GM19467 (cell line): ENCODE results near the gene SDHB.

Experiments used
- ATAC-seq: cut with Tn5 transposase; IDR thresholded peaks from one replicate; pipeline ENCODE4 v1.9.1; 2021; ENCODE audit warnings: mild to moderate bottlenecking, moderate library complexity; ENCODE audit not compliant: unreplicated experiment

SDHB gene

DNA sequence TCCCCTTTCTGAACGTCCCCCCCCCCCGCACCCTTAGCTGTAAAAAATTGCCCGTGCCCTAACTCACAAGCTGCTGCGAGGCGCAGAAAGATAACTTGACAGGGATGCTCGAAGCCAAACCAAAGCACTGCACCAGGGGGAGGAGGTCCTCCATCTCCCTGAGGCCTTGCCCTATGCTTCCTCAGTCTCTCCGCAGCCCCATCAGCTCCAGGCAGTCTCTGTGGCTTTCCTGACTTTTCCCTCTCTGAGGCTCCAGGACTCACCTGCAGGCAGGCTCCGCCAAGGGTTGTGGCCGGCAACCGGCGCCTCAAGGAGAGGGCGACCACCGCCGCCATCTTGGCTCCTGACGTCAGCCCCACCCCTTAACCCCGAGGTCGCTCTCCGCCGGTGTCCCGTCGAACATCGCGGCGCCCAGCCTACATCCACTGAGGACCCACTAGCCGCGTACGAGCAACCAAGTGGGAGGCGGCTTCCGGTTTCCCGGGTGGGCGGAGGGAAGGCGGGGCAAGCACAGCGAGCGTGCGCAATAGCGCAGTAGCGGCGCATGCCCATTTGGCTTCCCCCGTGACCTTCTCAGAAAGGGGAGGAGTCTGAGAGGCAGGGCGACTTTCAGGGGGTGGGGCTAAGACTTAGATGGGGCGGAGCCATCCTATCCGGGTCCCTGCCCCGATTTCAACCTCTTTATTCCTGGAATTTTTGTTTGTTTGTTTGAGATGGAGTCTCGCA, at the start of gene SDHB:
Gene SDHB (minus strand): TSS at position 348 of the 726 bp plus-strand sequence. CDS start 13 bp downstream, at position 335.
- ATAC-seq, result peak; percentile 97

GRCh38 chr1:17102232-17102631, 48.4 kb upstream of the SDHB start:
- ATAC-seq, result no peak

DNA sequence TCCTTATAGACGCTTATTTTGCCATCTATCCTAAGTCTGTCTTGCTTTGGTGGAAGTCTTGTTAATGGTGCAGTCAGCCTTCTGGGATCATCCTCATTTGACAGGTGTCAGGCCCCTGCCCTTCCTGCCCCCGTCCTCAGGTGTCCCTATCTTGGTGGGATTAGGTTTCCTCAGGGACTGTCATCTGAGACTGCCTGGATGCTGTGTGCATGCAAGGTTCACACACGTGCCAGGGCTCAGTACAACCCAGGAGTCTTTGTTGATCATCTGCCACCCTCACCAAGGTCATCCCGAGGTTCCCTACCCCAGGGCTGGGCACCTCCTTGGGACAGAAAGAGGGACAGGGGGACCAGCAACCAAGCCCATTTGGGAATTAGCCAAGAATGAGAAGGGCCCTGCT, 47.4 kb upstream of the SDHB start:
- no peak for ATAC-seq

GRCh38 chr1:17099616-17100340, 45.9 kb upstream of the SDHB start:
- no peak for ATAC-seq

DNA sequence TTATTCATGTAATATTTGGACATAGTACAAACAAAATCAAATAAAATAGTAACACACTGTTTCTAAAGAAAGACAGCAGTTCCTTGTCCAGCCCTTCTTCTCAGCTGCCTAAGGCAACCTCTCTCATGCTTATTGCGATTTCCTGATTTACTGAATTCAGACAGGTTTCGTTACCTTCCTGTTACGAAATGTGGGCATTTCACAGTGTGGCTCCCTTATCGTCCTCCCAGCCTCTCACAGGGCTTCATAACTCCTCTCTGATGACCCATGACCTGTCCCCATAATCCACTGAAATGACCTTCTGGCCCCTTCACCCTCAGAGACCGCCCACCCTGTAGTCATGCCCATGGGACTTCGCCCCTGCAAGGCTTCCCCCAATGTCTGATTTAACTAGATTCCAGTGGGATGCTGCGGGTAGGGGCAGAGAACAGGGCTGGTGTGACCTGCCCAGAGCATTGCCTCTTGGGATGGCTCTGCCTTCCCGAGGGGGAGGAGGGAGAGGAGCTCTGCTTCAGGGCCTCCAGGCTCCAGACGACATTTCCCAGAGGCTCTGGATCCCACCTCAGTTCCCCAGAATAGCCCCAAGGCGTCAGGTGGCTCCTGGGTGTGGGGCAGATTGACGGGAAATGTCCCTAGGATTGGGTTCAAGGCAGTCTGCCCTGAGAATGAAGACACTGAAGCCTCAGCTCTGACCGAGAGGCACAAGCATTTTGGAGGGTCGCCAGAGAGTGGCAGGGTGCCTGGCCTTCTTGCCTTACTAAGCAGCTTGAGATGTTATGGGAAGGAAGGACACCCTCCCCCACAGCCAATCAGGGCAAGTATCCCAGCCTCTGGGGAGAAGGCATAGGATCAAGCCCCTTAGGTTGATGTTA, 44.9 kb upstream of the SDHB start:
- ATAC-seq, result no peak

GRCh38 chr1:17097787-17098186, 44.0 kb upstream of the SDHB start:
- ATAC-seq, result no peak

GRCh38 chr1:17097147-17097546, 43.3 kb upstream of the SDHB start:
- ATAC-seq, result no peak

GRCh38 chr1:17096584-17096983, 42.8 kb upstream of the SDHB start:
- no peak for ATAC-seq

DNA sequence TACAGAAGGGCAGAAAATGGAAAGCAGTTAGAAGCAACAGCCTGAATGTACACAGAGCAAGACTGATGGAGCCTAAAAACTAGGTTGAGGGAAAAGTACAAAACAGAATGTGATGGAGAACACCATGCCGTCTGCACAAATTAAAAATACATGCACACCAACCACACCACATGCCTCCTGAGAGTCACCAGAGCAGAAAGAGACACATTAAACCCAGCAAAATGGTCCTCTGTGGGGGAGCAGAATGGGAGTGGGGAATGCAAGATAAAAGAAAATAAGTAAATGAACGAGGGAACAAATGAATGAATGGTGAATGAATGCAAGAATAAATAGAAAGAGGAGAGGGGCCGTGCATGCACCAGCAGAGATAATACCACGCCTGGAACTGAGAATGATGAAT, 41.3 kb upstream of the SDHB start:
- no peak for ATAC-seq

DNA sequence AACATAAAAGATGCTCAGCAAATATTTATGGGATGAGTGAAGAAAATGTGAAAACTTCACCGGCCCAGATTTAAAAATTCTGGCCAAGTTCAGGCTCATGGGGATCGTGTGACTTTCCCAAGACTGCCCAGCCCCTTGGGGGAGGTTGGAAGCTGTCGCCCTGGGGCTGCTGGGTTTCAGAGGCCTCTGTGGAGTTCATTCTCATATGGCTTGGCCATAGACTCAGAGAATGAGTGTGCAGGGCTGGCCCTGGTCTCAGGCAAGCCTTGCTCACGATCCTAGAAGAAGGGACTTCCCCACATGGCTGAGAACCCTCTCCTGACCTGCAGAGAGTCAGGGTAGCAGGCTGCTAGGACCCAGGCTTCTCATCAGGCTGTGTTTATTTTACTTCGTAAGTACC, 40.8 kb upstream of the SDHB start:
- no peak for ATAC-seq

DNA sequence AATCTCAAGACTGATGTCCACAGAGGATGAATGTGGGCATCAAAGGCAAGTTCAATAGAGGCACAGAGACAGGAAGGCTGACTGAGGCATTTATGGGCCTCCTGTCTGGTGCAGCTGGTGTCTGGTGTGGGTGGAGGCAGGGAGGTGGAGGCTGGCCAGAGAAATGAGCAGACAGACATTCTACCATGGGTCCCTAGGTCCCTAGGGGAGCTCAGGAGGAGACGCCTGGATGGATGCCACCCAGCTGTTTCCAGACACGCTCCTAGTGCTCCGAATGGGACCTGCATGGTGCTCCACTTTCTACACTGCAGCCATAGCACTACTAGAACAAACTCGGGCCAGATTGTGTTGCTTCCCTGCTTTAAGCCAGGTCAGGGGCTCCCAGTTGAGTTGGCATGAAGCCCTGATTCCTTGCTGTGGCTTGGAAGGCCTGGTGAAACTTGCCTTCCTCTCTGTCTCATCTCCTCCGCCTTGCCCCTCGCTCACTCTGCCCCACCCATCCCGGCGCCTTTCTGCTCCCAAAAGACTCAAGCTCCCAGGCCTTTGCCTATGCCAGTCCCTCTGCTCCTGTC, 40.1 kb upstream of the SDHB start:
- ATAC-seq, result no peak

DNA sequence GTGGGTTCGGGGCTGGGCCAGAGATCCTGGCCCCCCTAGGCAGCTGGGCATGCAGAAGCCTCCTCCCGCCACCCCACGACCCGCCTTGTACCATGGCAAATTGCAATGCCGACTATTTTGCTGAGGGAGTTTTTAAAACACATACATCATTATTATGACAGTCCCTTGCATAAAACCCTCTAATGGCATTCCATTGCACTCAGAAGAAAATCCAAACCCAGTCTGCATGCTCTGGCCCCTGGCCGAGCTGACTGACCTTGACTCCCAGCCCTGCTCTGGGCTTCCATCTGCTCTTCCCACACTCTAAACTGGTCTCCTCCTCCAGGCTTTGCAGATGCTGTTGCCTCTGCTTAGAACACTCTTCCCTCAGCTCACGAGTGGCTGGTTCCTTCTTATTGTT, 37.4 kb upstream of the SDHB start:
- ATAC-seq, result no peak

DNA sequence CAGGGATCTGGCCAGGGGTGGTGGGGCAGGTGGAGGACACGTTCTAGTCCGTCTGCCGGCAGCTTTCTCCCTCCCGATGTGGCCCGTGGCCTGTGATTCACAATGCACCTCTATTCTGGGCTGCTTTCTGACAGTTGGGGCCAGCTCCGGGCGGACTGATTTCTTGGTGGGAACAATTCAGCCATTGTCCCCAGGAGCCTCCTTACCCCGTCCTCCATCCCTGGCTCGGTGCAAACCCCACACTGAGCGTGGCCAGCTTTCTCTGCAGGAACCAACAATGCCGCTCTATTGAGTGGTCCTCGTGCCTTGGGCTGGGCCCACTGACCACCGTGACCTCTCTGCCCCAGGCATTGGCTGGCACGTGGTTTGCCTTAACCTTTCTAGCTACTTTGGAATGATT, 35.7 kb upstream of the SDHB start:
- no peak for ATAC-seq

DNA sequence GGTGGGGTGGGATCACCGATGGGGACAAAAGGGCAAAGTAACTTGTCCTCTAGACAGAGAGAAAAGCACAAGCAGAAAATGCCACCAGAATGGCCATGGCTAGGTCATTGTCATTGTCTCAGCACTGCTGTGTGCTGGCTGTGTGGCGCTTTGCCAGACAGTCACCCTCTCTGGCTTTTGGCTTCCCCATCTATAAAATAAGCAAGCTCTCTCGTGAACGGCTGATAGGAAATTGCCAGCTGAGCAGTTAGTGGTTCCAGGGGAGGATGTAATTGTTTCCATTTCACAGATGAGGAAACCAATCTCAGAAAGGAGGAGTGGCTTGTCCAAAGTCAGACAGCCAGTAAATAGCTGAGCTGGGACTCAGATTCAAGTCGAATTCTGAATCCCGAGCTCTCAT, 32.9 kb upstream of the SDHB start:
- ATAC-seq, result no peak

GRCh38 chr1:17084787-17085186, 31.0 kb upstream of the SDHB start:
- ATAC-seq, result no peak

DNA sequence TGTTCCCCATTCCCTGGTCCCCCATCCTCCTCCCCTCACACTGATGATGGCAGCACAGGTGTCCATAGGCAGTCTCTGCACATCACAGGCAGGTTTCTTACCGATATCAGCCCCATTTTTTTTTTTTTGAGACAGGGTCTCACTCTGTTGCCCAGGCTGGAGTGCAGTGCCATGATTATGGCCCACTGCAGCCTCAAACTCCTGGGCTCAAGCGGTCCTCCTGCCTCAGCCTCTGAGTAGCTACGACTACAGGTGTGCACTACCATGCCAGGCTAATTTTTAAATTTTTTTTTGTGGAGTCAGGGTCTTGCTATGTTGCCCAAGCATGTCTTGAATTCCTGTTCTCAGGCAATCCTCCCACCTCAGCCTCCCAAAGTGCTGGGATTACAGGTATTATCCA, 28.9 kb upstream of the SDHB start:
- ATAC-seq, result no peak

DNA sequence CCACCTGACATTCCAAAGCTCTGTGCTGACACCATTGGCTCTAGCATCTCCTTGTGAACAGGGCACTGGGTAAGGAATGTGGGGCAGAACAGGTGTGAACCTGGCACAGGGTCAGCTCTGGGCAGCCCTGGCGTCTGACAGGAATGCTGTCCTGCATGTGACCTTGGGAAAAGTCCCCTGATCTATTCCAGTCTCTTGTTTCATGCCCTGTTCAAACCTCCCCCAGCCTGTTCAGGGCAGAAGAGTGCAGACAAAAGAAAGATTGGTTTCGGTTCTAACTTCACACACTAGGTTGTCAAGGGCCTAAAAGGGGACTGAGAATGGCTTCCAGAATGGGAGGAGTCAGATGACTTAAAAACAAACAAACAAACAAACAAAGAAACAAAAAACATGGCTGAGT, 27.6 kb upstream of the SDHB start:
- ATAC-seq, result no peak

DNA sequence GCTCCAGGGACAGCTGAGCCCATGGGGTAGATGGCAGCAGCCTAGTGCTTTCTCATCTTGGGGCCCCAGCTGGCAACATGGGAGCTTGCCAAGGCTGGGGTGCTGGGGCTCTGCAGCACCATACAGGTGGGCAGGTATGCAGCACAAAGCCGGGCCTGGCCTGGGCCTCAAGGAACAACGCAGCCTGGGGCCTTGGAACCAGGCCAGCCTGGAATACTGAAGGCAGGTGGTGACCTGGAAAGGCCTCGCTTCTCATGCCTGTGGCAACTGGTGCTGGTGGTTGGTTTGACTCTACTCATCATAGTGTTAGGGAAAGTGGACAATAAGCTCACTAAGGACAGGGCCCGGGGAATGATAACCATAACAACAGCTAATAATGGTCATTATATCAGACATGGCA, 27.0 kb upstream of the SDHB start:
- no peak for ATAC-seq

DNA sequence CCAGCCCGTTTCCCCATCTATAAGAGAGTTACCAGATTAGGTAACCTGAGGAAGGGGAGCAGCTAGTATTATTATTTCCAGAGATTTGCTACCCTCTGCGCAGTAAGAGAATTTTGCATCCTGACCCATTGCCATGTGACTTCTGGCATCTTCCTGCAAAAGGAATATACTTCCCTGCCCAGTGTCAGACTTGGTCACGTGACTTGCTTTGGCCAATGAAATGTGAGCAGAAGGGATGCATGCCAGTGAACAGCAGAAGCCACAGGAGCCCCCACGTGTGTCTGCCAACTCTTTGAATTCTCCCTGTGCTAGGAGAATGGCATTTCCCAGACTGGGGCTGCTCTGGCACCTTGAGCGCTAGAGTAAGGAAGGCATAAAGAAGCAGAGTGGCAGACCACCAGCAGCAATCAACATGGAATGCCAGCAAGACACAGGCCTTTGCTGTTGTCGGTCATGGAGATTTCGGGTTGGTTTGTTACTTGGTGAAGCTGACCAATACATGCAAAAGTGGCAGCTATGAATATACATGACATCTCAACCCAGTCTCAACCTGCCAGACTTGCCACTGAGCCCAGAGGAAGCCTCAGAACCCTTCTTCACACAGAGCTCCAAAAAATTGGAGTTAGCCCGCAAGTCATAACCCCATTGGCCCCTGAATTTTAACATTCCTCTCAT, 26.4 kb upstream of the SDHB start:
- ATAC-seq, result no peak

DNA sequence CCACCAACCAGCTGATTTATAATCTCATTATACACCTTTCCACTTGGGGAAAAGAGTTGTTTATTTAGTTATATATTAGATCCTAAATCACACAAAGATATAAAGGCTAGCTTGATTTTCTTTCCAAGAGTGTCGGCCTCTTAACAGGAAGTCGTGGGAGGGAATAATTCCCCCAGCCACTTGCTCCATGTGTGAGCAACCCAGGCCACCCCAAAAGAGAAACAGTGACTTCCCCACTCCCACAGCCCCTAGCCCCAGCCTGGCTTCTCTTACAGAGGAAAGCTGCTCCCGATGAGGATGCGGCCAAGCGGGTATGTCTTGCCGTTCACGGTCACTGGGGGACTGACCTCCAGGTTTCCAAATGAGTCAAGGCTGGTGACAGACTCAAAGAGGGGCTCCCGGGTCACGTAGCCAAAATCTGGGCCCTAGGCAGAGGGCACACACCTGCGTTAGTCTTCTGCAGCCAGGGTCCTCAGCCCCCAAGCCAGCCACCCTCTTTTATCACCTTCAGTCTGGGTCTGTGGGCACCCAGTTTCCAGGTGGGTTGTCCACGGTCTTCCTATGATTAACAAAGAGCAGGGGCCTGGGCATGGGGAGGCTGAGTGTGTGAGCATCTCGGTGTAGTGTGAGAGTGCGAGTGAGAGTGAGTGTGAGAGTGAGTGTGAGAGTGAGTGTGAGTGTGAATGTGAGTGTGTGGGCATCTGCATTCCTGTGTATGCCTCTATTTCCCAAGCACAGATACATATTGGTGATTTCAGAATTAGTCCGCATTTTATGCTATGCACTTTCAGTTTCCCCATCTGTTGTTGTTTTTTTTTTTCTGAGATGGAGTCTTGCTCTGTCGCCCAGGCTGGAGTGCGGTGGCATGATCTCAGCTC, 25.4 kb upstream of the SDHB start:
- ATAC-seq, result no peak
